ENCODE results near the gene GIPR. TPM values are rescaled to one million over a fixed set of nuclear protein-coding genes. Genes with fewer than 3 reads are reported as not detected.
"Not testable (repeated sequence)": the region's sequence is repeated elsewhere in the genome, so short reads cannot be mapped to it uniquely, and the experiment has no call there.

GIPR gene
- total RNA-seq, 1 experiment from 2014 or later: not detected

- no peaks in the 10 kb centered on the region for H3K36me3 ChIP-seq
- H3K4me3 ChIP-seq: no peak overlapping the region
- H3K9me3 ChIP-seq: no peaks in the 10 kb centered on the region
- no peak for DNase-seq
- peaks cover 15% of the 10 kb centered on the region for H3K27me3 ChIP-seq
These were observed 6.9 kb downstream of the GIPR start for GRCh38 chr19:45674946-45675345.

- no peak for DNase-seq
- Histone ChIP-seq H3K9me3 (no peaks in the 10 kb centered on the region), H3K4me3 (no peak overlapping the region), H3K36me3 (no peaks in the 10 kb centered on the region), H3K27me3 (peaks cover 5% of the 10 kb centered on the region; the same call in 1 of the 2 replicates)
These were observed 8.8 kb downstream of the GIPR start for GRCh38 chr19:45676851-45677263.

- no peaks in the 10 kb centered on the region for H3K36me3 ChIP-seq
- no peaks in the 10 kb centered on the region for H3K9me3 ChIP-seq
- H3K4me3 ChIP-seq: no peak overlapping the region
- peak; percentile 37 for DNase-seq
- H3K27me3 ChIP-seq: peaks cover 5% of the 10 kb centered on the region; the same call in 1 of the 2 replicates
These were observed 9.6 kb downstream of the GIPR start for GRCh38 chr19:45677351-45678230.

DNA sequence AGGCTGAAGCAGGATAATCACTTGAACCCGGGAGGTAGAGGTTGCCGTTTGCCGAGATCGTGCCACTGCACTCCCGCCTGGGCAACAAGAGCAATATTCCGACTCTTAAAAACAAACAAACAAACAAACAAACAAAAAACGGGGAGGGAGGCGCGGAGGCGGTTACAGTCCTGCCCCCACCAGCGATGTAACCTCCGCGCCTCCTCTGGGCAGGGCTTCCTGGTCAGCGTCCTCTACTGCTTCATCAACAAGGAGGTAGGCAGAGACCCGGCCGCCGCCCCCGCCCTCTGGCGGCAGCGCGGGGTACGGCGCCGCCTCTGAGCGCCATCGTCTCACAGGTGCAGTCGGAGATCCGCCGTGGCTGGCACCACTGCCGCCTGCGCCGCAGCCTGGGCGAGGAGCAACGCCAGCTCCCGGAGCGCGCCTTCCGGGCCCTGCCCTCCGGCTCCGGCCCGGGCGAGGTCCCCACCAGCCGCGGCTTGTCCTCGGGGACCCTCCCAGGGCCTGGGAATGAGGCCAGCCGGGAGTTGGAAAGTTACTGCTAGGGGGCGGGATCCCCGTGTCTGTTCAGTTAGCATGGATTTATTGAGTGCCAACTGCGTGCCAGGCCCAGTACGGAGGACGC lies 13.5 kb downstream of the GIPR start:
- Histone ChIP-seq H3K4me3 (peak overlapping the region; percentile 36), H3K9me3 (no peaks in the 10 kb centered on the region), H3K36me3 (peaks cover 17% of the 10 kb centered on the region), H3K27me3 (0 out of 2 replicates have a peak, but pooled peaks cover 3% of the 10 kb centered on the region)
- DNase-seq: peak; percentile 90

DNA sequence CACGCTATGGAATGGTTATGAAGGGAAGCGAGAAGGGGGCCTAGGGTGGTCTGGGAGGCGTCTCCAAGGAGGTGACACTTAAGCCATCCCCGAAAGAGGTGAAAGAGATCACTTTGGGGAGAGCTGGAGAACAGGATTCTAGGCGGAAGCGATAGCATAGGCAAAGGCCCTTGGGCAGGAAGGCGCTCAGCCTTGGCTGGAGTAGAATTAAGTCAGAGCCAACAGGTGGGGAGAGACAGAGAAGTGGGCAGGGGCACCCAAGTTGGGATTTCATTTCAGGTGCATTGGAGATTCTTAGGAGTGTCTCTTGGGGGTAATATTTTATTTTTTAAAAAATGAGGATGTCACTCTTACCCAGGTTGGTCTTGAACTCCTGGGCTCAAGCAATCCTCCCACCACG lies 14.1 kb downstream of the GIPR start:
- DNase-seq: no peak
- H3K4me3 ChIP-seq: no peak overlapping the region

DNA sequence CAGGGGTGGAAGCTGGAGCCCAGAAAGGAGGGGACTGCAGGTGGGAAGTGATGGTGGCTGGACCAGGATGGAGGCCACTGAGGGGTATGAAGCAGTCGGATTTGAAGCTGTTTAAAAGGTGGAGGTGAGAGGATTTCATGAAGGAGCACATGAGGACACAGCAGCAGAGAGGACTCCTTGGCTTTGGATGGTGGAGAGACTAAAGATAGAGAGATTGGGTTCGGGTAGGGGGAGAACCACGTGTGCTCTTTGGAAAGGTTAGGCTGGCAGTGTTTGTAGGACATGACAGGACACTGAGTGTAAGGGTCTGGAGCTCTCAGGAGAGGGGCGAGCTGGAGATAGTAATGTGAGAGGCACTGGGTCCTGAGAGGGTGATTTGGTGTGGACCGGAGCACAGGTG lies 14.9 kb downstream of the GIPR start:
- Histone ChIP-seq H3K9me3 (no peaks in the 10 kb centered on the region), H3K4me3 (no peak overlapping the region), H3K27me3 (no peaks in the 10 kb centered on the region), H3K36me3 (peaks cover 31% of the 10 kb centered on the region)
- DNase-seq: no peak

More for the DNA sequence above, 14.1 kb downstream of the GIPR start:
- peaks cover 23% of the 10 kb centered on the region for H3K36me3 ChIP-seq
- H3K27me3 ChIP-seq: 0 out of 2 replicates have a peak, but pooled peaks cover 3% of the 10 kb centered on the region
- H3K9me3 ChIP-seq: no peaks in the 10 kb centered on the region

DNA sequence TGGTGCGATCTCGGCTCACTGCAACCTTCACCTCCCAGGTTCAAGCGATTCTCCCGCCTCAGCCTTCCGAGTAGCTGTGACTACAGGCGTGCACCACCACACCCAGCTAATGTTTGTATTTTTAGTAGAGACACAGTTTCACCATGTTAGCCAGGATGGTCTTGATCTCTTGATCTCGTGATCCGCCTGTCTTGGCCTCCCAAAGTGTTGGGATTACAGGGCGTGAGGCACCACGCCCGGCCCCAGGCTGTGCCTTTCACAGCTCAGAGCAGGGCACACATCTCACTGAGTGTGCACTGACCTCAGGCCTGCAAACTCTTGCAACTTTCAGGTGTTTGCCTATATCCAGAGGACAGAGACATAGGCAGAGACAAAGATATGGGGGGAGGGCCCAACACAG lies 17.0 kb downstream of the GIPR start:
- H3K9me3 ChIP-seq, H3K4me3 ChIP-seq, DNase-seq, H3K27me3 ChIP-seq: not testable (repeated sequence)
- peaks cover 49% of the 10 kb centered on the region for H3K36me3 ChIP-seq

- Histone ChIP-seq H3K27me3 (no peaks in the 10 kb centered on the region), H3K9me3 (no peaks in the 10 kb centered on the region), H3K36me3 (peaks cover 61% of the 10 kb centered on the region), H3K4me3 (no peak overlapping the region)
- DNase-seq: no peak
These were observed 19.6 kb downstream of the GIPR start for GRCh38 chr19:45687599-45687998.

DNA sequence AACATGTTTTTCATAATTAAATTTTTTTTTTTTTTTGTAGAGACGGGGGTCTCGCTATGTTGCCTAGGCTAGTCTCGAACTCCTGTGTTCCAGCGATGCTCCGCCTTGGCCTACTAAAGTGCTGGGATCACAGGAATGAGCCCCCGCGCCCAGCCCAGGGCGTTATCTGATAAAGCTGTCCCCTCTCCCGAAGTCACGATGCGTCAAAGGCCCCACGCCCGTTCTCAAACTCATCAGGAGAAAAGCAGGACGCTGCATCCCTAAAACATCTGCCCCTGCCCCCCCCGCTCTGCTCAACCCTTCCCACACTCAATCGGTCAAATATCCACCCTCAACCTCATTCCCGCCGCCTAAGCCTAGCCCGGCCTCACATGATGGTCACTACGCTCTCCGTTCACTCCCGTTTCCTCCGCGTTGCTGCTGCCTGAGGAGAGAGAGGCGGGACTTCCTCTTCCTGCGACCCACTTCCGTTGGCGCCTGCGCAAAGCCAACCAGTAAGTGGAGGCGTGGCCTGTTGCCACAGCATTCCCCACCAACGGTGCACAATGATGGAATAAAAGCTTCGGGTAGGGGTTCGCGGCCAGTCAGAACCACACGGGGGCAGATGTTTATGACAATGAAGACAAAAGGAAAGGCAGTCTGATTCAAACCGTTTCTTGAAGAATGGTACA lies 23.6 kb downstream of the GIPR start, which contains the start of gene SNRPD2:
SNRPD2 (minus strand) TSS at position 438 of the 671 bp plus-strand sequence; CDS start at position 373, 65 bp downstream.
- Histone ChIP-seq H3K27me3 (no peaks in the 10 kb centered on the region), H3K9me3 (no peaks in the 10 kb centered on the region), H3K36me3 (peaks cover 62% of the 10 kb centered on the region), H3K4me3 (peak within 1 kb of the TSS; percentile 84)
- DNase-seq: peak; percentile 95

DNA sequence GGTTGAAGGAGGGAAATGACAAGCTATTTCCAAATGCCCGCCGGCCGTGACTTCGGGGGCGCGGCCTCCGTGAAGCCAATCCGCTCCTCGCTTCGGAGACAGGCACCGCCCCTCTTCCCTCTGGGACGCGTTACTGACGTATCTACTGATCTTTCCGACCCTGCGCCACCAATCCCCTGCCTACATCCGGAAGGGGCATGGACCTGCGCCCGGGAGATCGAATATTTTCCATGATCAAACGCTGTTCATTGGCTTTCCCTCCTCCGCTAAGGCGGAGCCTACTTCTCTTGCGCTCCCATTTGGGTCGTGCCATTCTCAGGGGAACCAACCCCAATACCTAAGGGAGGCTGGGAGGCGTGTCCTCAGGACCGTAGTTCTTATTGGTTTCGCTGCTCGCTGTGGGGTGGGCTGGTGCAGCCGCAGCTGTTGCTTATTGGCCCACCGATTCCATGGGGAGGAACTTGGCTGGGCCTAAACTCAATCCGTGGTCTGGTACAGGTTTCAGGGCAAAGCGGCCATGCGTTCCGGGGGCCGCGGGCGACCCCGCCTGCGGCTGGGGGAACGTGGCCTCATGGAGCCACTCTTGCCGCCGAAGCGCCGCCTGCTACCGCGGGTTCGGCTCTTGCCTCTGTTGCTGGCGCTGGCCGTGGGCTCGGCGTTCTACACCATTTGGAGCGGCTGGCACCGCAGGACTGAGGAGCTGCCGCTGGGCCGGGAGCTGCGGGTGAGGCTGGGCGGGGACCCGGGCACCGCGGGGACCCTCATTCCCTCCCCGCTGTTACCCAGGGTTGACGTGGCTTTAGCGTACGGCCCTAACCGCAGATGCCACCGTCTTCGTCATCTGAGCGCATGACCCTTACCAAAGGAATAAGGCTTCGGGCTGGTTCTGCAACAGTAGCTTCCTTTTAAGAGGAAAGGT lies 24.4 kb downstream of the GIPR start, which contains the start of gene QPCTL:
QPCTL (plus strand) TSS at position 480 of the 919 bp plus-strand sequence; CDS start at position 518, 38 bp downstream.
- peak; percentile 100 for DNase-seq
- H3K9me3 ChIP-seq: no peaks in the 10 kb centered on the region

GRCh38 chr19:45693106-45693788 lies 25.2 kb downstream of the GIPR start:
- H3K36me3 ChIP-seq: peaks cover 47% of the 10 kb centered on the region
- DNase-seq: peak; percentile 79
- peak overlapping the region; percentile 84 for H3K4me3 ChIP-seq

More for the DNA sequence above, 24.4 kb downstream of the GIPR start, which contains the start of gene QPCTL:
- H3K4me3 ChIP-seq: peak within 1 kb of the TSS; percentile 84
- peaks cover 54% of the 10 kb centered on the region for H3K36me3 ChIP-seq
- no peaks in the 10 kb centered on the region for H3K27me3 ChIP-seq

GRCh38 chr19:45701676-45702075 lies 33.7 kb downstream of the GIPR start:
- no peaks in the 10 kb centered on the region for H3K9me3 ChIP-seq
- no peak for DNase-seq
- H3K36me3 ChIP-seq: peaks cover 31% of the 10 kb centered on the region
- H3K4me3 ChIP-seq: no peak overlapping the region
- no peaks in the 10 kb centered on the region for H3K27me3 ChIP-seq

More at GRCh38 chr19:45693106-45693788, 25.2 kb downstream of the GIPR start:
- Histone ChIP-seq H3K27me3 (no peaks in the 10 kb centered on the region), H3K9me3 (no peaks in the 10 kb centered on the region)

- H3K36me3 ChIP-seq: peaks cover 37% of the 10 kb centered on the region
- no peaks in the 10 kb centered on the region for H3K27me3 ChIP-seq
- H3K9me3 ChIP-seq: no peaks in the 10 kb centered on the region
- no peak for DNase-seq
- H3K4me3 ChIP-seq: no peak overlapping the region
These were observed 37.1 kb downstream of the GIPR start for GRCh38 chr19:45705115-45705514.

DNA sequence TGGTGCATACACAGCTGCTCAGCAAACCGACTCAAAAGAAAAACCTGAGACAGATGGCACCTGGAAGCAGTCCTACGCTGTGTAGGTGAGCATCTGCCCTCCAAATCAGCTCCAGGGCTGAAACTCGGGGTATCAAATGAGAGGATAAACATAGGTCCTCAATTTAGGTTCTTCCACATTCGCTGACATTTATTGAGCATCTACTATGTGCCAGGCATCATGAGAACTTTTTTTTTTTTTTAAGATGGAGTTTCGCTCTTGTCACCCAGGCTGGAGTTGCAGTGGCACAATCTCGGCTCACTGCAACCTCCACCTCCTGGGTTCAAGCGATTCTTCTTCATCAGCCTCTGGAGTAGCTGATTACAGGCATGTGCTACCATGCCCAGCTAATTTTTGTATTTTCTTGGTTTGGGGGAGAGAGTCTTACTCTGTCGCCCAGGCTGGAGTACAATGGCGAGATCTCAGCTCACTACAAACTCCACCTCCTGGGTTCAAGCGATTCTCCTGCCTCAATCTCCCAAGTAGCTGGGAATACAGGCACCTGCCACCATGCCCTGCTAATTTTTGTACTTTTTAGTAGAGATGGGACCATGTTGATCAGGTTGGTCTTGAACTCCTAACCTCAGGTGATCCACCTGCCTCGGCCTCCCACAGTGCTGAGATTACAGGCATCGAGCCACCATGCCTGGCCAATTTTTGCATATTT lies 37.8 kb downstream of the GIPR start:
- DNase-seq: no peak
- Histone ChIP-seq H3K9me3 (no peaks in the 10 kb centered on the region), H3K4me3 (no peak overlapping the region), H3K36me3 (peaks cover 40% of the 10 kb centered on the region), H3K27me3 (no peaks in the 10 kb centered on the region)
